IMR-90 (cell line): ENCODE results near the gene SKP2. TPM values are rescaled to one million over a fixed set of nuclear protein-coding genes. Genes with fewer than 3 reads are reported as not detected.

Experiments
- ATAC-seq: fragments of 200-7000 bp; cut with Tn5 transposase; 2 replicates; pipeline ENCODE4 v1.9.1; 2020; ENCODE audit warnings: low read depth, mild to moderate bottlenecking, moderate library complexity
- BruUV-seq: library from RNA; stranded (reverse); fragments of 400-500 nt; replicated peaks from 2 replicates; lab custom pipeline; 2021; lab: Mats Ljungman, UMichigan
- CTCF ChIA-PET: fragments of 300-600 bp; formaldehyde crosslinking; extraction: SDS; loops from one replicate; lab custom pipeline; 2021; ENCODE audit warnings: antibody characterized with exemption; lab: Yijun Ruan, JAX
- POLR2A ChIA-PET: fragments of 300-600 bp; sonication (Branson Sonifier 250); formaldehyde crosslinking; loops from one replicate; lab custom pipeline; 2022; ENCODE audit warnings: antibody characterized with exemption; ENCODE audit not compliant: unreplicated experiment; lab: Charles Lee
- DNase-seq: peaks from one replicate; pipeline ENCODE4 v3.0.0; 2013
- H2AFZ ChIP-seq: replicated peaks from 2 replicates; pipeline ENCODE3; 2013; ENCODE audit warnings: low read length, mild to moderate bottlenecking; ENCODE audit not compliant: poor library complexity
- H2AK5ac ChIP-seq: 2 replicates; pipeline ENCODE4 v1.6.1; 2013; ENCODE audit warnings: low read depth, low read length, inconsistent platforms
- H2AK9ac ChIP-seq: replicated peaks from 2 replicates; pipeline ENCODE3; 2013; ENCODE audit warnings: mild to moderate bottlenecking, low read depth, low read length, moderate library complexity; ENCODE audit not compliant: poor library complexity
- H2BK120ac ChIP-seq: 2 replicates; pipeline ENCODE4 v1.6.1; 2013; ENCODE audit warnings: low read depth, low read length, inconsistent platforms
- H2BK15ac ChIP-seq: 3 replicates; pipeline ENCODE4 v1.6.1; 2013; ENCODE audit warnings: low read depth, low read length, inconsistent platforms
- H2BK20ac ChIP-seq: 2 replicates; pipeline ENCODE4 v1.6.1; 2013; ENCODE audit warnings: low read depth, mild to moderate bottlenecking, inconsistent platforms, low read length, moderate library complexity
- H2BK5ac ChIP-seq: 2 replicates; pipeline ENCODE4 v1.6.1; 2013; ENCODE audit warnings: mild to moderate bottlenecking, low read depth, low read length, inconsistent platforms; ENCODE audit not compliant: poor library complexity, severe bottlenecking
- H3K14ac ChIP-seq: replicated peaks from 2 replicates; pipeline ENCODE4 v1.6.1; 2013; ENCODE audit warnings: low read depth, low read length, inconsistent platforms
- H3K18ac ChIP-seq: 2 replicates; pipeline ENCODE4 v1.6.1; 2013; ENCODE audit warnings: low read depth, low read length, control low read depth
- H3K23ac ChIP-seq: 2 replicates; pipeline ENCODE4 v1.6.1; 2013; ENCODE audit warnings: low read depth, low read length, inconsistent platforms
- H3K27ac ChIP-seq: 2 replicates; pipeline ENCODE4 v1.5.1; 2013; ENCODE audit warnings: mild to moderate bottlenecking, control low read depth, low read length; ENCODE audit not compliant: insufficient read depth
- H3K27me3 ChIP-seq: 2 replicates; pipeline ENCODE4 v1.6.1; 2013; ENCODE audit warnings: low read length; ENCODE audit not compliant: control insufficient read depth, insufficient read depth
- H3K36me3 ChIP-seq: 2 replicates; pipeline ENCODE4 v1.6.1; 2013; ENCODE audit warnings: low read length, mixed read lengths; ENCODE audit not compliant: control insufficient read depth, insufficient read depth
- H3K4ac ChIP-seq: 2 replicates; pipeline ENCODE4 v1.6.1; 2013; ENCODE audit warnings: low read depth, low read length, inconsistent platforms
- H3K4me1 ChIP-seq: 2 replicates; pipeline ENCODE4 v1.6.1; 2013; ENCODE audit warnings: low read length, mixed read lengths; ENCODE audit not compliant: control insufficient read depth, insufficient read depth
- H3K4me2 ChIP-seq: 2 replicates; pipeline ENCODE4 v1.6.1; 2013; ENCODE audit warnings: low read depth, mild to moderate bottlenecking, control low read depth, low read length, moderate library complexity
- H3K4me3 ChIP-seq: 2 replicates; pipeline ENCODE4 v1.5.1; 2013; ENCODE audit warnings: low read depth, mild to moderate bottlenecking, control low read depth, low read length, moderate library complexity; ENCODE audit not compliant: insufficient read depth
- H3K56ac ChIP-seq: 2 replicates; pipeline ENCODE4 v1.6.1; 2013; ENCODE audit warnings: low read length, inconsistent platforms; ENCODE audit not compliant: insufficient read depth; ENCODE audit errors: extremely low read depth
- H3K79me1 ChIP-seq, 2 experiments: 2 replicates each; pipeline ENCODE4 v1.6.1; 2013; ENCODE audit warnings: low read length in 2 of 2, inconsistent platforms in 1 of 2, low read depth in 1 of 2
- H3K9ac ChIP-seq: 2 replicates; pipeline ENCODE4 v1.6.1; 2013; ENCODE audit warnings: low read depth, low read length, control low read depth
- H3K9me1 ChIP-seq: 2 replicates; pipeline ENCODE4 v1.6.1; 2013; ENCODE audit warnings: low read length, inconsistent platforms; ENCODE audit not compliant: insufficient read depth
- H3K9me3 ChIP-seq: 2 replicates; pipeline ENCODE4 v1.6.1; 2013; ENCODE audit warnings: low read length; ENCODE audit not compliant: control insufficient read depth, insufficient read depth
- H4K20me1 ChIP-seq: 2 replicates; pipeline ENCODE4 v1.6.1; 2013; ENCODE audit warnings: low read length, inconsistent platforms; ENCODE audit not compliant: insufficient read depth
- H4K5ac ChIP-seq: 2 replicates; pipeline ENCODE4 v1.6.1; 2013; ENCODE audit warnings: mild to moderate bottlenecking, low read depth, low read length, control low read depth
- H4K8ac ChIP-seq, 2 experiments: 2 replicates each; pipeline ENCODE4 v1.6.1; 2013; ENCODE audit warnings: low read depth in 2 of 2, low read length in 2 of 2, control low read depth in 1 of 2, inconsistent platforms in 1 of 2
- H4K91ac ChIP-seq: 2 replicates; pipeline ENCODE4 v1.6.1; 2013; ENCODE audit warnings: low read depth, low read length, inconsistent platforms; ENCODE audit not compliant: insufficient read depth
- MXI1 ChIP-seq: IDR thresholded peaks from 2 replicates; pipeline ENCODE4 v1.6.1; 2012; ENCODE audit warnings: low read depth, mild to moderate bottlenecking, low read length, moderate library complexity, borderline replicate concordance
- NFE2L2 ChIP-seq: fragments of 150-350 bp; IDR thresholded peaks from 2 replicates; pipeline ENCODE4 v1.6.1; 2016; ENCODE audit warnings: low read depth, mild to moderate bottlenecking, low read length
- WGBS, 2 experiments: methylation state at CpG; one replicate each; pipeline versions ENCODE4 v1.1.5 to v1.1.7; 2013; ENCODE audit warnings: missing lambda C conversion rate in 2 of 2; ENCODE audit not compliant: insufficient read length in 1 of 2; ENCODE audit errors: extremely low coverage in 2 of 2; 5-methylcytosine and 5-hydroxymethylcytosine counted together
- dilution Hi-C: fragments of 300-500 bp; cut with HindIII; formaldehyde crosslinking; loops from one replicate; pipeline ENCODE4 v1.14.3; 2018; ENCODE audit warnings: low sequenced_read_pairs; ENCODE audit not compliant: unreplicated experiment
- in situ Hi-C: fragments of 300-500 bp; cut with MboI; formaldehyde crosslinking; loops from 3 replicates; pipeline ENCODE4 v1.14.3; 2019; ENCODE audit warnings: low sequenced_read_pairs, inconsistent platforms, mixed read lengths
- intact Hi-C: fragments of 100-400 bp; cut with micrococcal nuclease; formaldehyde crosslinking; loops from 2 replicates; pipeline ENCODE4 v1.10.0; 2022
- polyA plus RNA-seq, 3 experiments: library from polyadenylated mRNA; depleted of rRNA; stranded (reverse); fragments of >200 nt; gene quantifications; 2 replicates each; pipeline ENCODE4 v1.2.3, GENCODE V29; 2012; ENCODE audit warnings: low replicate concordance in 1 of 3
- total RNA-seq: library from RNA; depleted of rRNA; stranded (reverse); fragments of >200 nt; gene quantifications from 2 replicates; pipeline ENCODE4 v1.2.3, GENCODE V29; 2012

The SKP2 gene
- total and polyA plus RNA-seq, 2 of the 4 experiments (the other 2 are of a cell fraction): 23.3 to 92.1 TPM

DNA sequence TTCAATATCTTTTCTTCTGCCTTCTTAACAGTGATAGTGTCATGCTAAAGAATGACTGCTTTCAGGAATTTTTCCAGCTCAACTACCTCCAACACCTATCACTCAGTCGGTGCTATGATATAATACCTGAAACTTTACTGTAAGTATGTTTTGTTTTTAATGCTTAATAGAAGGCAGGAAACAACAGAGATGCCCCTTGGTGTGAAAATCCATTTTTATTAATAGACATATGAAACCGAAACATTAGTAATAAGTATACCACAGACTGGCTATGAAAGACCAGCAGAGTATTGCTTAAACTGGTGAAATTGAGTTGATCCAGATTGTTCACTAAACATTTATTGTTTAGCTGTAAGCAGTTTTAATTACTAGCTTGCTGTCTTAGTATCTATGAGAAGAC, 25.2 kb downstream of the SKP2 start:
- no peak for TF ChIP-seq NFE2L2
- TF ChIP-seq MXI1: no peak
- no peak overlapping the region for H3K4ac ChIP-seq
- H3K4me3 ChIP-seq: no peak overlapping the region
- intact Hi-C loops (loop anchor here (2.0 to 10.0 kb wide), 3 partner anchors 18 to 518 kb away; no protein-coding TSS in a partner anchor), dilution Hi-C loops (no loop called here), in situ Hi-C loops (loop anchor here (10.0 kb wide), 1 partner anchor 128 kb away; the partner anchor contains the start of gene RANBP3L)
- H3K9me3 ChIP-seq: no peaks in the 10 kb centered on the region
- H2AK9ac ChIP-seq: no peak overlapping the region
- H4K8ac ChIP-seq: no peak overlapping the region
- H3K4me1 ChIP-seq: 0 out of 2 replicates have a peak, but pooled peaks cover 5% of the 10 kb centered on the region
- ChIA-PET CTCF (interaction anchor here (0.6 to 1.5 kb wide), 5 partner anchors 26 to 519 kb away, joined by 3 to 9 read pairs (median 4); no protein-coding TSS in a partner anchor), POLR2A (no interaction called here)
- no peak overlapping the region for H4K91ac ChIP-seq
- BruUV-seq: no TSS peak
- no CpG with 5 or more reads among the region's 2 CpGs for WGBS, 2 experiments
- no peak overlapping the region for H2AFZ ChIP-seq
- H2BK15ac ChIP-seq: no peak overlapping the region
- no peaks in the 10 kb centered on the region for H3K27me3 ChIP-seq
- no peak overlapping the region for H2BK5ac ChIP-seq
- ATAC-seq: no peak
- no peak overlapping the region for H2AK5ac ChIP-seq
- no peak overlapping the region for H3K4me2 ChIP-seq
- peaks cover 3 to 7% of the 10 kb centered on the region in 2 experiments; a peak in 2 of 4 replicates for H3K79me1 ChIP-seq
- H3K27ac ChIP-seq: no peak overlapping the region
- no peak overlapping the region for H3K9ac ChIP-seq
- no peak overlapping the region for H2BK20ac ChIP-seq
- no peak overlapping the region for H4K5ac ChIP-seq
- no peak overlapping the region for H3K23ac ChIP-seq
- no peak overlapping the region for H3K56ac ChIP-seq
- H4K20me1 ChIP-seq: no peaks in the 10 kb centered on the region
- peaks cover 23% of the 10 kb centered on the region for H3K36me3 ChIP-seq
- no peak overlapping the region for H3K18ac ChIP-seq
- no peak for DNase-seq
- no peak overlapping the region for H2BK120ac ChIP-seq
- H3K14ac ChIP-seq: no peak overlapping the region
- H3K9me1 ChIP-seq: peaks cover 5% of the 10 kb centered on the region; the same call in 1 of the 2 replicates
